HG02852 (cell line): ENCODE measurements around the gene PTPRN2.

ENCODE experiments used
- ATAC-seq: cut with Tn5 transposase; IDR thresholded peaks from one replicate; pipeline ENCODE4 v1.9.1; 2021; ENCODE audit warnings: mild to moderate bottlenecking, moderate library complexity; ENCODE audit not compliant: unreplicated experiment

The PTPRN2 gene

DNA sequence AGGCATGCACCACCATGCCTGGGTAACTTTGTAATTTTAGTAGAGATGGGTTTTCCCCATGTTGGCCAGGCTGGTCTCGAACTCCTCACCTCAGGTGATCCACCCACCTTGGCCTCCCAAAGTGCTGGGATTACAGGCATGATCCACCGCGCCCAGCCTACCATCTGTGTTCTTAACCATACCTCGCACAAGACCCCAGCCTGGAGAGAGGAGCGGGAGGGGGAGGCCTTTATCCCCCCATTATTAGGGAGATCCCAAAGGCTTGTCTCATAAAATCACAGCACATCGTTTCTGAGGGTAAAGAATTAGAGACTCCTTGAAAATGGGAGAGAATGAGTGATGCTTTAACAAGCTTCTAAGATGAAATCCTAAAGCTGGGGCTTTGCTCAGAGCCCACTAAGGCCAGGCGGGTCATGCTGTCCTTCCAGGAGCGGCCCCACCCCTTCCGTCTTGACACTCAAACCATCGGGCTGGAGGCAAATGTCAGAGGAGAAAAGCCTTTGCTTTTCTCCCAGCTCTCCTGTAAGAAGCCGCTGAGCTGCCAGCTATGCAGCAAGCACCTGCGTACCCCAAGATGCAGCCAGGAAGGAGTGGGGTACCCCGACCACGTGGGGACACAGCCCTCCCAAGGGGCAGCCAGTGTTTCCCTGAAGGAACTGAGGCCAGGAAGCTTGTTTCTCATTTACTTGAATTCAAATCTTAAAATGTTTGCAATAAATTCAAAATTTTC lies 339.7 kb downstream of the PTPRN2 start:
- ATAC-seq, result no peak

DNA sequence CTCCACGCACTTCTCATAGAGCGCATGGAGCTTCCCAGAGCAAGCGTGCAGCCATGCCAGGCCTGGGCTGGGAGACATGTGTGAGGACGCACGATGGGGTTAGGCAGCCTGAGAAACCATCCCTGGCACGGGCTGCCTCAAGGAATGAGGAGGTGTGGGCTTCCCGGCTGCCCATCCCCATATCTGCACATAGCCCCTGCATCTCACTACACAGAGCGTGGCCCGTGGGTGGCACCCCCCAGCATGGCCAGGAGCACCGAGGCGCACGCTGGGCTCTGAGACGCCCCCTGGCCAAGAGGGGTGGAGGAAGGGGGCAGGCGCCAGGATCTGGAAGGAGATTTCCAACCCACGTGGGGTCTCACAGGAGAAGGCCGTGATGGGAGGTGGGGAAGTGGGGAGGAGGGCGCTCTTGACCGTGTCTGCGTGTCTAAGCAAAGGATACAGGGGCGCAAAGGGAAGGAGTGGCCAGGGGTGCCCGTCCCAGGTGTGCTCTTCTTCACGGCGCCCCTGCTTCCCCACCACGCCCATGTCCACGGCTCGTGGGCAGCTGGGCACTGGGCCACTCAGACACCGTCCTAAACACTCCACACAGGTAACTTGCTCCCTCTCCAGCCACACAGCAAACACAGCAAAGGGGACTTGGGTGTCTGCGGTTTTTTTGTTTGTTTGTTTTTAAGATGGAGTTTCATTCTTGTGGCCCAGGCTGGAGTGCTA lies 340.5 kb downstream of the PTPRN2 start:
- ATAC-seq, result no peak

DNA sequence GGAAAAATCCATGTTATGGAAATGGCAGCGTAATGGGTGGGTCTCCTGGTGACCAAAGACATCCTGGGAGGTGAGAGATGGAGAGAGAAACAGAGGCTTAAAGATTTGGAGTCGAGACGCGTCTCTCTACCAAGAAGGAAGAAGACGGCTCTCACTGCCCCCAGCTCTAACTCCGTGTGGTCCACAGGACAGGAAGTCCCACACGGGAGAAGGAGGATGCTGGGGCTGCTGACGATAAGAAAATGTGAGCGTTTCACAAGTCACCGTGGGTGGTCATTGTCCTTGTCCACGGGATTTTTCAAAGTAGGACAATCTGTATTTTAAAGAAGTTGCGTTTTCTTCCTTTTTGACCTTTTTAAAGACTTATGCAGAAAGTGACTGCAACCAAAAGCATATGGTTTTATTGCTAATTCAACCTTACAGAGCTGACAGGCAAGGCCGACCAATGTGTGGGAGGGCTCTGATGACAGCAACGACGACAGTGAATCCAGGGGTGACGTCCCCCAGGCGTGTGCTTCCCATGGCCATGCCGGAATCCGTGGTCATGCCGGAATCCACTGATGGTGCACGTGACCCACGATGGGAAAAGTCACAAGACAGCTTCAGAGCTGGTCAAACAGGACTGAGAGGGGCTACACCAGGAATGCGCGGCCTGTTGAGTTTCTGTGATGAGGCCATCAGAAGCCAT lies 341.2 kb downstream of the PTPRN2 start:
- ATAC-seq, result no peak

DNA sequence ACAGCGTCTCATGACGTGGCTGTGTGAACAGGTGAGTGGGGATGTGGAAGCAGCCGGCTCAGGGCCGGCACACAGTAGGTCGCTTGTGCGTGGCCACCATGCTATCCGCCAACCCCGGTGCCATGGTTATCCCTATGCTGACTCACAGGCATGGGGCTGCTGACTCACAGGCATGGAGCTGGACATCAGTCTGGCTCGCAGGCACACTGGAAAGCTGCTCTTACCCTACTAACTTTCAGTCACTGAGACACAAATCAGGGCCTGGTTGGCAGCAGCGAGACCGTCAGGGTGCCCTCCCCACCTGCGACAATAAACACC lies 341.9 kb downstream of the PTPRN2 start:
- no peak for ATAC-seq

DNA sequence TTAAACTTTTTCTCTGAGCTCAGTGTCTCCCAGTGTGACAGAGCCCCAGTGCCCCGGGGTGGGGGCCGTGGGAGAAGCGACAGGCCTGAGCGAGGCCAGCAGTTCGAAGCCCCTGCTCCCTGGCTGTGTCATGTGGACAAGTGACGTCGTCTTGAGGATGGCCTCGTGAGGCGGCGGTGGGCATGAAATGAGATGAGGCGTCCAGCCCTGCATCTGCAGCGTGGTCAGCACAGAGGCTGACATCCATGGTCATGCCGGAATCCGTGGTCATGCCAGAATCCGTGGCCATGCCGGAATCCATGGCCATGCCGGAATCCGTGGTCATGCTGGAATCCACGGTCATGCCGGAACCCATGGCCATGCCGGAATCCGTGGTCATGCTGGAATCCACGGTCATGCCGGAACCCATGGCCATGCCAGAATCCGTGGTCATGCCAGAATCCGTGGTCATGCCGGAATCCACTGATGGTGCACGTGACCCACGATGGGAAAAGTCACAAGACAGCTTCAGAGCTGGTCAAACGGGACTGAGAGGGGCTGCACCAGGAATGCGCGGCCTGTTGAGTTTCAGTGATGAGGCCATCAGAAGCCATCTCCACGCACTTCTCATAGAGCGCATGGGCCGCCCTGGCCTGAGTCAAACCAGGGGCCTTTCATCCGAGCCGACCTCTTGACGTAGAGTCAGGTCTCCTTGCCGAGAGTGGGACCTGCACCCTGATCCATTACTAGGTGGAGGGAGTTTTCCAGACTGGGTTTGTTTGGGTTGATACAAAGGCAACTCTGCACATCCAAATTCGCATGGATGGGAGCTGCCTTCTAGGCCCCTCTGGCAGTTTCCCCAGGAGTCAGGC lies 342.5 kb downstream of the PTPRN2 start:
- ATAC-seq, result no peak

DNA sequence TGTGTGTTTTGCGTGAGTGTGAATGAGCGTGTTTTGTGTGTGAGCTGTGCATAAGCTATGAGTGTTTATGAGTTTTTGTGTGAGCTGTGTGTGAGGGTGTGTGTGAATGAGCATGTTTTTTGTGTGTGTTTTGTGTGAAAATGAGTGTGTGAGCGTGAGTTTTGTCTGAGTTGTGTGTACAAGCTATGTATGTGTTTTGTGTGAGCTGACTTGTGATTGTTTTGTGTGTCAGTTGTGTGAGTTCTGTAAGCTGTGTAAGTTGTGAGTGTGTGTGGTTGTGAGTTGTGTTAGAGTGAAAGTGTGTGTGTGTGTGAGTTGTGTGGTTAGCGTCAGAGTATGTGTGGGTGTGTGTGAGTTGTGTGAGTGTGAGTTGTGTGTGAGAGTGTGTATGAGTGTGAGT lies 343.2 kb downstream of the PTPRN2 start:
- ATAC-seq, result no peak

DNA sequence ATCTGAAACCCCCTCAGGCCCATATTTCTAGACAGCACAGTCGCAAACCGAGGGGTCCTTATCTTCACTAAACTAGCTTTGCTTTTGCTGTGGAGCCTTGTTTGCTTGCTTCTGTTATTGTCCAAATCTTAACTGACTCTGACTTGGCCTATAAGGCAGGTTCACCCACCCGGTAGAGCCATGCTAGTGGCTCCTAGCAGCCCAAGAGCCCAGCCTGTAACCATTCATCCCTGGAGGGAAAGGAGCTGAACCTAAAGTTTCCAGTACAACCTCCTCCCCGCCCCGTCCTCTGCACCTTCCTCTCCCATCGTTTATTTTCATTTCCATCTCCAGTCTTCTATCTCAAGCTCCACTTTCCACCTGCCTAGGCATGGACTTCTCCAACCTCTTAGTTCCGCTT lies 345.7 kb downstream of the PTPRN2 start:
- no peak for ATAC-seq

DNA sequence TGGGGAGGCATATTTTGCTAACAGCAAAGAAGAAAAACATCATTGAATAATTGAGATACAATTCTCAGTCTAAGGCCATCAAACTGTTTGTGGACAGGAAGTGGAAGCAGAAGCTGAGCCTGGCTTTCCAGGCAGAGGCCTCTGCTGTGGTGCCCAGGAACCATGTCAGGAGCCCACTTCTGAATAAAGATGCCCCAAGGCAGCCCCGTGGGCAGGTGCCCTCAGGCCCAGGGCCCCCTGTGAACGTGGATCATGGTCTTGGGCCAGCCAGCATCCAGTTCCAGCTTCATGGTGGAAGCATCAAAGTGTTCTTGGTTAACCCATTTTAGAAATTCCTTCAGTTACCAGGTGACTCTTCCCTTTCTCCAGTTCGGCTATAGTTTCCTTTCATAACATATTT lies 346.8 kb downstream of the PTPRN2 start:
- no peak for ATAC-seq

DNA sequence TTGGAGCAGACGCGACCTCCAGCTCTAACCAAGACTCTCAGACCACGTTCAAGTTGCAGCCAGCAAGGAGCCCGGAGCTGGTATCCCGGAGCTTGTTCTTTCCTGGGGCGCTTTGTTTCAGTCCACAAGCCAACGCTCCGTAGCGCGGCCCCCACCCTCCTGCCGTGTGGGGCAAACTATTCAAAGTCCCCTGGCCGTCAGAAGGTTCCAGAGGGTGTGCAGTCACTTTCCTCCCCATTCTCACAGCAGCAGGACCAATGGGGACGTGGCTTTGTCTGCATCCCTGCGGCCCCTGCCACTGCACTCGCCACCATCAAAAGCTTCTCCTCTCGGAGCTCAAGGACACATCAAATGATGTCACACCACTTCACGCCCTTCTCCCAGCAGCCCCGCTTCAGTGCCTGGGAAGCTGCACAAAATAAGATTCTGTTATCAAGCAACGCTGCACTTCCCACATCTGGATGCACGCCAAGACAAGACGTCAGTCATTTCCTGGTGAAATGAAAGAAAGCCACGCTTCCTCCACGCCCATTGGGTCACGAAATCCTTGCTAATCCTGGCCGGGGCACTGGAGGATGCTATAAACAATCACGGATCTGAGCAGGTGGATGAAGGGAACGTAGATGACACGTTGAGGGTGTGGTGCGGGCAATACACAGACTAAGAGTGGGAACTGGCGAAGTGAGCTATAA lies 348.2 kb downstream of the PTPRN2 start:
- no peak for ATAC-seq

DNA sequence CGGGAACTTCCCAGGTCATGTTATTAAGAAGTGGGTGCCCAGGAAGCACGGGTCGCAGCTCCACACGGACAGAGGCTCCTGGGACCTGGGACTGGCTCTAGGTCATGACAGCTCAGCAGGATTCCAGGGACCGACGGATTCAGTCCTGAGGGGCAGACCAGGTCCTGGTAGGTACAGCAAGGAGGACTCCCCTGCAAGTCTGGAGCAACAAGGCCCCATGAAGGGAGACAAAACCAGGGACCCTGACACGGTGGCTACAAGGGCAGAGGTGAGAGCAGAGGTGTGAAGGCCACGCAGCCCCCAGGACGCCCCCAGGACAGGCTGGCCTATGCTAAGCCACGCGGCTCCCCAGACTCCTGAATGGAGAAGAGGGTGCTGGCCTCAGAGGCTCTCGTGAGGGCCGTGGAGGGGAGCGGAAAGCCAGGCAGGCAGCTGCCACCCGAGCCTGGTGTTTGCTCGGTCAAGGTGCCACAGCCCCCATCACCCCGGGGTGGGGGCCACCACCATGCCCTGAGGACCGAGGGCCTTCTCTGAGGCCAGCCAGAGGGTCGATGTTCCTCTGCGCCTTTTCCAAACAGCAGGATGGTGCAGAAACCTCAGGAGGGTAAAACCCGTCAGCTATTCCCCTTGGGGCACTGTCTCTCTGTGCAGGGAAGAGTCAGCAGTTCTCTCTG lies 348.9 kb downstream of the PTPRN2 start:
- ATAC-seq, result no peak

DNA sequence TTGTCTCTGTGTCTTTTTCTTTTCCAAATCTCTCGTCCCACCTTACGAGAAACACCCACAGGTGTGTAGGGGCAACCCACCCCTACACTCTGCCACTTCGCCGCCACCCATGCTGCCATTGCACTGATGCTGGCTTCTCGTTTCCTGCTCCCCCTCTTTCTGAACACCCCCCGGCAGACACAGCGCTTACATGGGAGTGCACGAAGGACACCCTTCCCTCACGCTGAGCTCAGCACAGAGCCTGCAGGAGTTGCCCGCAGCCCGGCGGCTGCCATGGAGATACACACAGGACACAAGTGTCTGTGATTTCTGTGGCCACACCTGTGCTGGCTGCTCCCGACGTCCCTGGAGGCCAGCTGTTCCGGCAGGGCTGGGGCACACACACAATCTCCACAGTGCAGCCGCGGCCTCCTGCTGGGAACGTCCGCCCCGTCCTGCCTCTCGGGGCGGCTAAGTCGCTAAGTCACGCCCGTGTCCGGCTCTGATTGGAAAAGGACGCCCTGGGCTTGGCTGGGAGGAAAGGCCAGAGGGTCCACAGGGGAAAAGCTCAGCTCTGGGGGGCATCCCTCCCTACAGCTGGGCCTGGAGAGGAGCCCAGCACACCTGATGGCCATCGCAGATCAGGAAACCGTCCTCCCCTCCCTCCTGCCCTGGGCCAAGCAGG lies 349.8 kb downstream of the PTPRN2 start:
- ATAC-seq, result no peak

DNA sequence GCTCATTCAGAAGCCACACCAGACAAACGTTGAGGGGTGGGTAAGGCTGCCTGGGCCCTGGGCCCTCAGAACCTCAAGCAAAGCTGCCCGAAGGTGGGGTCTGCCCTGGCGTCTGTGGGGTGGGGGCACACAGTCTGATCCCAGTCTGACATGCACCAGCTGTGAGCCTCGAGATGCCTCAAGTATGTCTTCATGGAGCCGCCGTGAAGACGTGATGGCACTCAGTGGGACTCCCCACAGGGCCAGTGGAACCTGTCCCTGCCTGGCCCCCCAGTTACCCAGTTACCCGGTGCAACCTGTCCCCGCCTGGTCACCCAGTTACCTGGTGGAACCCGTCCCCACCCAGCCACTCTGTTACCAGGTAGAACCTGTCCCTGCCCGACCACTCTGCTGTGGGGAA lies 351.2 kb downstream of the PTPRN2 start:
- no peak for ATAC-seq

DNA sequence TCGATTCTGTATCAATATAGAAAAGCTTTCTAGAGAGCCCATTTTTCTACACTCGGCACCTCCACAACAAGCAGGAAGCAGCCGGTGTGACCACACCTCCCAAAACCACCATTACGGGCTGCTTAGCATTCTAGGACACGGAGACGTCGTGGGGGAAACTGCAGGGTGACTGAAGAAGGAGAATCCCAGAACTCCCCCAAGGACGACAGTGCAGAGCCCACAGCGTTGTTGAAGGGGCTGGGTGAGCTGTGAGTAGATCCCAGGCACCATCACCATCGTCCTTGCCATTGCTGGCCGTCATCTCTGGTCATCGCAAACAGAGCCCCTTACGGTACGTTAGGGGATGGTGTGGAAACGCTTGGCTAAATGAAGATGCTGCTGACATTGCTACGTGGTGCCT lies 351.8 kb downstream of the PTPRN2 start:
- no peak for ATAC-seq

DNA sequence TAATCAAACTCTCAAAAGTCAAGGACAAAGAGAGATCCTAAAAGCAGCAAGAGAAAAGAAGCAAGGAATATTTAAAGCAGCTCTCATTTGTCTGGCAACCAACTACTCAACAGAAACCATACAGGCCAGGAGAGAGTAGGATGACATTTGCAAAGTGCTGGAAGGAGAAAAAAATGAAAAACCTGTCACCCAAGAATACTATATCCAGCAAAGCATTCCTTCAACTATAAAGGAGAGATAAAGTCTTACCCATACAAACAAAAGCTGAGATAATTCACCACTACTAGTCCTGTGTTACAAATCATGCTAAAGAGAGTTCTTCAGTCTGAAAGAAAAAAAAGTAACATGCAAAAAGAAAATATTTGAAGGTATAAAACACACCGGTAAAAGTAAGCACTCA lies 357.7 kb downstream of the PTPRN2 start:
- ATAC-seq, result no peak

DNA sequence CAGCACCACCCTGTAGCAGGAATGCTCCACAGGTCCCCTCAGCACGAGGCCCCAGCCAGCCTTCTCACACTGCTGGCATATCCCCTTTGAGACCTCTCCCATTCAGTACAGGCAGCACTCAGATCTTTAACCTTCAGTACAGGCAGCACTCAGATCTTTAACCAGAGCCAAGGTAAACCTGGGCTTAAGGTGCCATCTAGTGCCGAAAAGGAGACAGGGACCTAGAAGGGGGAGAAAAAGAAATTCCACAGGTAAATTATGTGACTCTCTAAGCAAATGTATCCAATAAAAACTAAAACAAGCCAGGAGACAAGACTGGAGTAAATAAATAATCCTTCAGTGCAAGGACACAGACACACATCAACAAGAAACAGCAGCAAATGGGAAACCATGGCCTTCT lies 358.6 kb downstream of the PTPRN2 start:
- no peak for ATAC-seq

DNA sequence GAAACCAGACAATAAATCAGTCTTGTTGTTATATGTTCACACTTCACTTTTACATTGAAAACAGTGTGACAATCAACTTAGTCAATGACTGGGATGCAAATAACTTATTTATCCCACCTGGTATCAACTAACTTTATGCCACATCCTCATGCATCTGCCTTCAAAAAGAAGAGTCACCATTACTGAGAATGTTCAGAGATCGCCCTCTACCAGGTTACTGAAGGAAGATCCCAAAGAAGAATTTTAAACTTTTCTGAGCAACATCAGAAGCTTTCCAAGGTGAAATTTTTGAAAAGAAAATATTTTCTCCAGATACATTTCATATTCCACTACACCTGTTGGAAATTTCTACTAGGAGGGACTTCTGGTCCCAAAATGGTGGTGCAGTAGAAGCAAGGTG lies 359.5 kb downstream of the PTPRN2 start:
- no peak for ATAC-seq

DNA sequence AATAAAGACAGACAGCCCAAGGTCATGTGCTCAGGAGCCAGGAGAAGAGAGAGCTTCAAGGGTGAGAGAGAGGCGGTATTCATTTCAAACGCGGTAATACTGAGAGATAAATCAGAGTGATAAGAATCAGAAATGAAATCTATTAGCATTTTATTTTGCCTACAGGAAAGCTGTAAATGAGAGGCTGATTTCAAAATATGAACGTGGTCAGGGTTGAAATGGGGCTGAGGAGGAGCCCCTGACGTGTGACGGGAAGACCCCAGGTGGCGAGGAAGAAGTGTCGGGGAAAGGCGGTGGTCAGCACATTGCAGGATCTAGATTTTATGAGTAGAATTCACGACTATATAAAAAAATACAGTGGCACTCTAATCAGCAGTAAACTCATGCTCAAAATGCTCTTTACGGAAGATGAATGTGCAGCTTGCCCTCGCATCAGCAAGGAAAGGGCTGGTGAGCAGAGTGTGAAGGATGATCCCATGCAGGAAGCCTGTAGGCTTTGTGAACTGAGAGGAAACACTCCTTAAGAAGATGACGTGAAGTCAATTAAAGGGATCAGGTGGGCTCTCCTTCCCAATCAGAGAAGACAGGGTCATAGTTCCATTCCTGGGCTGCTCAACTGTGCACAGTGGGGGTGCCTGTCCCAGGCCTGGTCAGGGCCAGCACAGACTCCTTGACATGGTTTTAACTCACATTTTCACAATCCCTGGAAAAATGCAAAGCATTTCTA lies 360.2 kb downstream of the PTPRN2 start:
- ATAC-seq, result no peak

DNA sequence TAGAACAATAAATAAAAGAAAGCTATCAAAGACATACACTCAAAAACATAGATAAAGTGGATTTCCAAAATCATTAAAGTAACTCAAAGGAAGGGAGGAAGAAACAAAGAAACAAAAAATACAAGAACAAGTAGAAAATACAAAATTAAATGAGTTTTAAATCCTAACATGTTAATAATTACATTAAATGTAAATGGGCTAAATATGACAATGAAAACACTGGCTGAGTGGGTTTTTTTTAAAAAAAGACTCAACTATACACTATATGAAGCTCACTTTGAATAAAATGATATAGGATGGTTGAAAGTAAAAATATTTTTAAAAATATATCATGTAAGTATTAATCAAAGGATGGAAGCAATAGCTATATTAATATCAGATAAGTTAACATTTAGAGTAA lies 371.4 kb downstream of the PTPRN2 start:
- ATAC-seq, result no peak

DNA sequence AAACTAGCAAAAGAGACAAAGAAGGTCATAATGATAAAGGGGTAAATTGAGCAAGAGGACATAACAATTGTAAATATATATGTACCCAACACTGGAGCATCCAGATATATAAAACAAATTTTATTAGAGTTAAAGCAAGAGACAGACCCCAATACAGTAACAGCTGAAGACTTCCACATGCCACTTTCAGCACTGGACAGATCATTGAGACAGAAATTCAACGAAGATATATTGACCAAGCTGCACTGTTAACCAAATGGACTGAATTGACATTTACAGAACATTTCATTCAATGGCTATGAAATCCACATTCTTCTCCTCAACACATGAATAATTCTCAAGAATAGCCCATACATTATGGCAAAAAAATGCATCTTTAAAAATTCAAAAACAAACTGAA lies 378.2 kb downstream of the PTPRN2 start:
- no peak for ATAC-seq
